Heart left ventricle (tissue), 16 donors: Measurements from ENCODE around the gene OVCA2. TPM values are rescaled to one million over a fixed set of nuclear protein-coding genes. Genes with fewer than 3 reads are reported as not detected.

Source experiments
- ATAC-seq, 4 donors: fragments of 200-7000 bp; cut with Tn5 transposase; one replicate each; pipeline ENCODE4 v1.9.1; 2020 to 2022; ENCODE audit warnings: moderate library complexity in 4 of 4, mild to moderate bottlenecking in 3 of 4, moderate number of reproducible peaks in 1 of 4
- DNase-seq, 5 donors: peaks; one replicate each; pipeline ENCODE4 v3.0.0-alpha.2; 2020
- H3K27ac ChIP-seq, 12 donors: fragments of 200-600 bp; sonication (generic) in 4 of 12; one replicate each; pipeline versions ENCODE4 v1.5.0 to v1.8.0; 2016 to 2022; ENCODE audit warnings: mild to moderate bottlenecking in 2 of 12
- H3K27me3 ChIP-seq, 9 donors: fragments of 200-600 bp; sonication (generic) in 2 of 9; one replicate each; pipeline versions ENCODE4 v1.5.1 to v1.8.0; 2016 to 2022; ENCODE audit warnings: mild to moderate bottlenecking in 3 of 9
- H3K36me3 ChIP-seq, 9 donors: fragments of 200-600 bp; sonication (generic) in 2 of 9; one replicate each; pipeline versions ENCODE4 v1.5.0 to v1.8.0; 2018 to 2022; ENCODE audit warnings: mild to moderate bottlenecking in 2 of 9
- H3K4me1 ChIP-seq, 12 donors: fragments of 200-600 bp; sonication (generic) in 4 of 12; one replicate each; pipeline versions ENCODE4 v1.5.0 to v1.8.0; 2016 to 2022; ENCODE audit warnings: mild to moderate bottlenecking in 3 of 12
- H3K4me3 ChIP-seq, 12 donors: fragments of 200-600 bp; sonication (generic) in 4 of 12; one replicate each; pipeline versions ENCODE4 v1.5.0 to v1.8.0; 2017 to 2022; ENCODE audit warnings: mild to moderate bottlenecking in 9 of 12, moderate library complexity in 4 of 12
- H3K9me3 ChIP-seq, 12 donors: fragments of 200-600 bp; sonication (generic) in 4 of 12; one replicate each; pipeline versions ENCODE4 v1.5.0 to v1.8.0; 2016 to 2022; ENCODE audit warnings: mild to moderate bottlenecking in 1 of 12
- POLR2A ChIP-seq, 2 donors: fragments of 450-650 bp; IDR thresholded peaks; one replicate each; pipeline ENCODE4 v1.6.1; 2017; ENCODE audit warnings: antibody characterized with exemption in 2 of 2, mild to moderate bottlenecking in 2 of 2, moderate library complexity in 2 of 2
- WGBS, 4 donors: extraction: QIAGEN DNeasy Blood & Tissue Kit in 2 of 4; methylation state at CpG; one replicate each; pipeline versions ENCODE4 v1.1.5 to v1.1.7; 2013 to 2018; 5-methylcytosine and 5-hydroxymethylcytosine counted together
- intact Hi-C, 10 donors: fragments of 100-400 bp; cut with DNase I; formaldehyde crosslinking; loops; one replicate each; pipeline versions ENCODE4 v1.11.1 to v1.14.2; 2022
- polyA plus RNA-seq, 2 donors: library from polyadenylated mRNA; stranded (reverse); fragments of 200-250 nt; gene quantifications; one replicate each; pipeline ENCODE4 v1.2.3, GENCODE V29; 2013
- total RNA-seq, 9 donors: library from RNA; depleted of rRNA in 2 of 9; stranded (reverse); fragments of >200 nt in 2 of 9; fragmentation: NEBNext Ultra II Directional in 3 of 9; extraction: Animal tissue kit (Norgen Biotek cat#: 25700) in 3 of 9; gene quantifications; one replicate each; pipeline versions ENCODE4 v1.1.0 to v1.2.4, GENCODE V29; 2016 to 2023
- TF ChIP-seq, protein P1 (sequence below), 12 donors: fragments of 200-600 bp; sonication (generic) in 4 of 12; IDR thresholded peaks; one replicate each; pipeline versions ENCODE4 v1.5.0 to v1.8.0; 2018 to 2022; ENCODE audit warnings: antibody characterized with exemption in 12 of 12, mild to moderate bottlenecking in 5 of 12
- donor health status: ischemic (EF 13 %, LVEDD 7.1; RV severe dilation, severe dysfunction).
- donor health status: healthy with polysubstance abuse.
- donor health status: DM: no; HTN: yes; CAD: no.
- donor health status: DM: no; HTN: no; CAD: no.
- donor health status: ischemic (EF 25% LVEDD 6.9; RV normal size, moderate dysfunction).
- donor health status: ischemic (EF 25% LVEDD 5.7; RV mildly dilated, moderate dysfunction).
- donor health status: healthy.
- donor health status: DM: yes; HTN: yes; CAD: no.
- donor health status: ischemic (EF 35%, LVEDD 5.7; RV mildly dilated, moderate dysfunction).
- donor health status: nonischemic (EF 11% LVEDD 7.7; RV severe dilation, severe dysfunction).
- donor health status: DM: yes; HTN: yes; CAD: no.
- donor health status: PGD.
- donor health status: ischemic (EF 29% LVEDD 5.4; RV normal size, mild dysfunction).
- donor health status: nonischemic (EF 23%, LVEDD 6.1; RV moderate dilation, normal function).

Gene OVCA2
- total and polyA plus RNA-seq, 11 donors = 16.0 to 52.4 (median 22.0) TPM

DNA sequence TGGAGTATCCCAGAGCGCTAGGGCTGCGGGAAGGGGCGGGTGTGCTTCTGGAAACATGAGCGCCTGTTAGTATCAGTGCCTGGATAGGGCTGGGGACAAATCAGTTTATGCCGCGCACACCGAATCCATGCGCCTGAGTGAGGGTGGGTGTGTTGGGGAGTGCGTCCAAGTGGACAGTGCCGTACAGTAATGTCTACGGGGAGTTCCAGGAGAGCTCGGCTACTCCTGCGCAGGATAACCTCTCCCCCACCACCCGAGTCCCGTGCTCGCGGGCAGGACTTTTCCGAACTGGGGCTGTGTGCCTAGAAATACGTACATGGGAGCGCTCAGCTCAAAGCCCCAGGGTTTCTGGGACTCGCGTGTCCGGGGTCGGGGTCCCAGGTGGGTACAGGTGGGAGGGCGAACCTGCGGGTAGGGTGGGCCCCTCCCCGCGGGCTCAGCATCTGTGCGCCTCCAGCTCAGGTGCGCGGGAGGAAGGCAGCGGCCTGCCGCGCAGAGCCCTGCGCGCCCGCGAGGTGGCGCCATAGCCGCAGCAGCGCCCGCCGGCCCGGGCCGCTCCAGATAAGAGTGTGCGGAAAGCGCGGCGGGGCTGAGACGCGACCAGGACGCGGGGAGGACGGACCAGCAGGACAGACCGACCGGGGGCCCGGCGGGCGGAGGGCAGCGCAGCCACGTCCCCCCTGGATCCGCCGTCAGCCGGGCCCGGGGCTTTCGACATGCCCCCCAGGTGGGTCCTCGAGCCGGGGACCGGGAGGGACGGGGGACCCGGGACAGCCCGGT is 12.9 kb downstream of the OVCA2 start, which contains the start of gene HIC1:
Gene HIC1, plus strand, starts transcription at position 592 of the 780 bp plus-strand sequence. CDS start 1,588 bp downstream, outside the sequence.
- ATAC-seq = peak; percentile 33 to 64 (median 54)
- Histone ChIP-seq H3K4me3 (peak within 1 kb of the TSS; percentile 24 to 87 (median 70)), H3K27ac (peak within 1 kb of the TSS; percentile 67 to 98 (median 92)), H3K4me1 (peaks cover 4 to 79% (median 50%) of the 10 kb centered on the region in 12 donors), H3K9me3 (no peaks in the 10 kb centered on the region), H3K36me3 (peaks cover 0 to 30% (median 12%) of the 10 kb centered on the region in 9 donors), H3K27me3 (peaks cover 0 to 64% (median 10%) of the 10 kb centered on the region in 9 donors)
- intact Hi-C loops = loop anchor here (1.0 to 10.0 kb wide), 10 partner anchors 38 to 298 kb away; no protein-coding TSS in a partner anchor
- 1 to 4% (median 2%) methylated on average over 26 to 72 of the region's 72 CpGs for WGBS, 4 donors
- DNase-seq = peak; percentile 78 to 92 (median 84)
- peak in 1 of 2 donors; percentile 75 for TF ChIP-seq POLR2A (IDR thresholded peaks at IDR 0.05)
- TF ChIP-seq, protein P1, sequence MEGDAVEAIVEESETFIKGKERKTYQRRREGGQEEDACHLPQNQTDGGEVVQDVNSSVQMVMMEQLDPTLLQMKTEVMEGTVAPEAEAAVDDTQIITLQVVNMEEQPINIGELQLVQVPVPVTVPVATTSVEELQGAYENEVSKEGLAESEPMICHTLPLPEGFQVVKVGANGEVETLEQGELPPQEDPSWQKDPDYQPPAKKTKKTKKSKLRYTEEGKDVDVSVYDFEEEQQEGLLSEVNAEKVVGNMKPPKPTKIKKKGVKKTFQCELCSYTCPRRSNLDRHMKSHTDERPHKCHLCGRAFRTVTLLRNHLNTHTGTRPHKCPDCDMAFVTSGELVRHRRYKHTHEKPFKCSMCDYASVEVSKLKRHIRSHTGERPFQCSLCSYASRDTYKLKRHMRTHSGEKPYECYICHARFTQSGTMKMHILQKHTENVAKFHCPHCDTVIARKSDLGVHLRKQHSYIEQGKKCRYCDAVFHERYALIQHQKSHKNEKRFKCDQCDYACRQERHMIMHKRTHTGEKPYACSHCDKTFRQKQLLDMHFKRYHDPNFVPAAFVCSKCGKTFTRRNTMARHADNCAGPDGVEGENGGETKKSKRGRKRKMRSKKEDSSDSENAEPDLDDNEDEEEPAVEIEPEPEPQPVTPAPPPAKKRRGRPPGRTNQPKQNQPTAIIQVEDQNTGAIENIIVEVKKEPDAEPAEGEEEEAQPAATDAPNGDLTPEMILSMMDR (IDR thresholded peaks at IDR 0.05) = peak; percentile 93 to 99 (median 98)

DNA sequence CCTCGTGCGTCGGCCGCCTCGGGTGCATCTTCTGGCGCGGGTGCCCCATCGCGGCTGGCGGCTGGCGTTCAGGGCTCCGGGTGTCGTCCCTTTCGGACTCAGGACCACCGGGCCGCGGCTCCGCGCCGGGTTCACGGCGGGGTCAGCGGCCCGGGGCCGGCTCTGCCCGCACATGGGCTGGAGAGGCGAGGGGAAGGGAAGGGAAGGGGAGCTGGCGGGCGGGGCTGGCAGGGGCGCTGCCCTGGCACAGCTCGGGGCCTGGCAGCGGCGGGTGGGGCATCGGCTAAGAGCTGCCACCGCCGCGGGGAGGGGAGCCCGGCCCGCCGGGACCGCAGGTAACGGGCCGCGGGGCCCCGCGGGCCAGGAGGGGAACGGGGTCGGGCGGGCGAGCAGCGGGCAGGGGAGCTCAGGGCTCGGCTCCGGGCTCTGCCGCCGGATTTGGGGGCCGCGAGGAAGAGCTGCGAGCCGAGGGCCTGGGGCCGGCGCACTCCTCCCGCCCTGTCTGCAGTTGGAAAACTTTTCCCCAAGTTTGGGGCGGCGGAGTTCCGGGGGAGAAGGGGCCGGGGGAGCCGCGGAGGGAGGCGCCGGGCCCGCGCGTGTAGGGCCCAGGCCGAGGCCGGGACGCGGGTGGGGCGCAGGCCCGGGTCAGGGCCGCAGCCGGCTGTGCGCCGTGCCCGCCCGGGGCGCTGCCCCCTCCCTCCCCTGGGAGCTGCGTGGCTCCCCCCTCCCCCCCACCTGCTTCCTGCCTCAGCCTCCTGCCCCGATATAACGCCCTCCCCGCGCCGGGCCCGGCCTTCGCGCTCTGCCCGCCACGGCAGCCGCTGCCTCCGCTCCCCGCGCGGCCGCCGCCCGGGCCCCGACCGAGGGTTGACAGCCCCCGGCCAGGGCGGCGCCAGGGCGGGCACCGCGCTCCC is 13.7 kb downstream of the OVCA2 start:
- Histone ChIP-seq H3K36me3 (peaks cover 0 to 38% (median 15%) of the 10 kb centered on the region in 9 donors), H3K9me3 (no peaks in the 10 kb centered on the region), H3K27me3 (peaks cover 0 to 63% (median 10%) of the 10 kb centered on the region in 9 donors), H3K4me1 (peaks cover 4 to 82% (median 55%) of the 10 kb centered on the region in 12 donors), H3K27ac (peak overlapping the region; percentile 67 to 98 (median 92)), H3K4me3 (peak overlapping the region; percentile 24 to 87 (median 70))
- no peak for ATAC-seq
- 6 to 12% (median 6%) methylated on average over 24 to 113 of the region's 113 CpGs for WGBS, 4 donors
- TF ChIP-seq, protein P1 (IDR thresholded peaks at IDR 0.05) = no peak
- no peak for TF ChIP-seq POLR2A (IDR thresholded peaks at IDR 0.05)
- peak; percentile 42 to 81 (median 70) for DNase-seq
- intact Hi-C loops = loop anchor here in 8 of 10 donors (1.0 to 10.0 kb wide), 7 partner anchors 37 to 229 kb away; no protein-coding TSS in a partner anchor

DNA sequence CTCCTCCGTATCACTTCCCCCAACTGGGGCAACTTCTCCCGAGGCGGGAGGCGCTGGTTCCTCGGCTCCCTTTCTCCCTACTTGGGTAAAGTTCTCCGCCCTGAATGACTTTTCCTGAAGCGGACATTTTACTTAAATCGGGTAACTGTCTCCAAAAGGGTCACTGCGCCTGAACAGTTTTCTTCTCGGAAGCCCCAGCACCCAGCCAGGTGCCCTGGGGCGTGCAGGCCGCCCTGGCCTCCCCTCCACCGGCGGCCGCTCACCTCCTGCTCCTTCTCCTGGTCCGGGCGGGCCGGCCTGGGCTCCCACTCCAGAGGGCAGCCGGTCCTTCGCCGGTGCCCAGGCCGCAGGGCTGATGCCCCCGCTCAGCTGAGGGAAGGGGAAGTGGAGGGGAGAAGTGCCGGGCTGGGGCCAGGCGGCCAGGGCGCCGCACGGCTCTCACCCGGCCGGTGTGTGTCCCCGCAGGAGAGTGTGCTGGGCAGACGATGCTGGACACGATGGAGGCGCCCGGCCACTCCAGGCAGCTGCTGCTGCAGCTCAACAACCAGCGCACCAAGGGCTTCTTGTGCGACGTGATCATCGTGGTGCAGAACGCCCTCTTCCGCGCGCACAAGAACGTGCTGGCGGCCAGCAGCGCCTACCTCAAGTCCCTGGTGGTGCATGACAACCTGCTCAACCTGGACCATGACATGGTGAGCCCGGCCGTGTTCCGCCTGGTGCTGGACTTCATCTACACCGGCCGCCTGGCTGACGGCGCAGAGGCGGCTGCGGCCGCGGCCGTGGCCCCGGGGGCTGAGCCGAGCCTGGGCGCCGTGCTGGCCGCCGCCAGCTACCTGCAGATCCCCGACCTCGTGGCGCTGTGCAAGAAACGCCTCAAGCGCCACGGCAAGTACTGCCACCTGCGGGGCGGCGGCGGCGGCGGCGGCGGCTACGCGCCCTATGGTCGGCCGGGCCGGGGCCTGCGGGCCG is 14.7 kb downstream of the OVCA2 start:
- Histone ChIP-seq H3K9me3 (no peaks in the 10 kb centered on the region), H3K4me3 (peak overlapping the region; percentile 24 to 87 (median 70)), H3K27ac (peak overlapping the region; percentile 67 to 98 (median 92)), H3K36me3 (peaks cover 0 to 47% (median 21%) of the 10 kb centered on the region in 9 donors), H3K4me1 (peaks cover 0 to 82% (median 55%) of the 10 kb centered on the region in 12 donors), H3K27me3 (peaks cover 0 to 53% (median 10%) of the 10 kb centered on the region in 9 donors)
- intact Hi-C loops = loop anchor here in 3 of 10 donors (5.0 to 10.0 kb wide), 3 partner anchors 36 to 228 kb away; no protein-coding TSS in a partner anchor
- DNase-seq (peak in 3 of 5 donors; percentile 43 to 69 (median 54)), ATAC-seq (no peak)
- WGBS, 4 donors = 18 to 36% (median 21%) methylated on average over 33 to 85 of the region's 85 CpGs
- TF ChIP-seq, protein P1 (IDR thresholded peaks at IDR 0.05) = peak in 1 of 12 donors; percentile 13
- TF ChIP-seq POLR2A (IDR thresholded peaks at IDR 0.05) = no peak
